ENCODE results near the gene MTX2. TPM values are rescaled to one million over a fixed set of nuclear protein-coding genes. Genes with fewer than 3 reads are reported as not detected.

The MTX2 gene
- total RNA-seq, 3 donors from 2014 or later (not counting 1 experiment from before 2014, with no cell fraction given) = 3.8 to 8.7 (median 7.7) TPM

GRCh38 chr2:176284461-176285049, 15.3 kb downstream of the MTX2 start:
- H3K4me3 Mint-ChIP-seq = no peak overlapping the region
- intact Hi-C loops (cut with micrococcal nuclease) = no loop called here
- H3K27me3 Mint-ChIP-seq (ENCODE audit: low read depth in 2 of 2) = no peaks in the 10 kb centered on the region
- H3K27ac ChIP-seq (ENCODE audit: low read length) = no peak overlapping the region
- no peaks in the 10 kb centered on the region for H3K36me3 ChIP-seq (ENCODE audit: control insufficient read depth, insufficient read depth, low read length)
- ATAC-seq (no peak), DNase-seq (no peak)
- no peaks in the 10 kb centered on the region for H3K9me3 ChIP-seq (ENCODE audit: control insufficient read depth, insufficient read depth, low read length)
- H3K4me1 ChIP-seq (ENCODE audit: control insufficient read depth, insufficient read depth, low read length) = no peaks in the 10 kb centered on the region
- no peak for TF ChIP-seq CTCF (IDR thresholded peaks at IDR 0.05)
- no peaks in the 10 kb centered on the region for H3K36me3 Mint-ChIP-seq
- H3K4me3 ChIP-seq (ENCODE audit: low read length) = no peak overlapping the region
- H3K27ac Mint-ChIP-seq = no peak overlapping the region
- H3K9me3 Mint-ChIP-seq = no peaks in the 10 kb centered on the region
- H3K27me3 ChIP-seq (ENCODE audit: control insufficient read depth, insufficient read depth, low read length) = no peaks in the 10 kb centered on the region
- no CpG with 5 or more reads among the region's 1 CpG for WGBS (ENCODE audit: insufficient coverage)
- H3K4me1 Mint-ChIP-seq = peaks cover 32 to 45% of the 10 kb centered on the region in 2 donors

GRCh38 chr2:176285321-176285720, 16.1 kb downstream of the MTX2 start:
- H3K9me3 Mint-ChIP-seq = no peaks in the 10 kb centered on the region
- H3K36me3 ChIP-seq (ENCODE audit: control insufficient read depth, insufficient read depth, low read length) = no peaks in the 10 kb centered on the region
- no peak overlapping the region for H3K27ac ChIP-seq (ENCODE audit: low read length)
- no peak for ATAC-seq
- H3K4me3 Mint-ChIP-seq = no peak overlapping the region
- DNase-seq = no peak
- H3K27me3 ChIP-seq (ENCODE audit: control insufficient read depth, insufficient read depth, low read length) = no peaks in the 10 kb centered on the region
- no peak overlapping the region for H3K4me3 ChIP-seq (ENCODE audit: low read length)
- no peaks in the 10 kb centered on the region for H3K36me3 Mint-ChIP-seq
- no peaks in the 10 kb centered on the region for H3K4me1 ChIP-seq (ENCODE audit: control insufficient read depth, insufficient read depth, low read length)
- H3K9me3 ChIP-seq (ENCODE audit: control insufficient read depth, insufficient read depth, low read length) = no peaks in the 10 kb centered on the region
- H3K27ac Mint-ChIP-seq = no peak overlapping the region
- no peak for TF ChIP-seq CTCF (IDR thresholded peaks at IDR 0.05)
- peaks cover 32 to 41% of the 10 kb centered on the region in 2 donors for H3K4me1 Mint-ChIP-seq
- H3K27me3 Mint-ChIP-seq (ENCODE audit: low read depth in 2 of 2) = no peaks in the 10 kb centered on the region
- intact Hi-C loops (cut with micrococcal nuclease) = no loop called here

DNA sequence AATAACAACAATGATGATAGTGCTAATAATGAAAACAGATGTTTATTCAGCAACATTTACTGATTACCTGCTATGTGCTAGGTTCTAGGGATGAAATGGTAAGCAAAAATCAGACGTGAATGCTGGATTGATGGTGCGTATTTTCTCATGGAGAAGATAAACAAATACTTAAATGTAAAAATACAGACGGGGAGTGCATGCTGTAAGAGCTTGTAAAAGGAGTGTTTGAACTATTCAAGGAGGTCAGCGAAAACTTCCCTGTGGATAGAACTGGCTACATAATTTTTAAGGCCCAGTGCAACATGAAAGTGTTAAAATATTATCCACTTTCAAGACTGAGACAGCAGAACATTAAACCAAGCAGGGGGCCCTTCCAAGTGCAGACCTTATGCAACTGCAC, 22.1 kb downstream of the MTX2 start:
- intact Hi-C loops (cut with micrococcal nuclease) = no loop called here
- Histone ChIP-seq H3K36me3 (ENCODE audit: control insufficient read depth, insufficient read depth, low read length) (no peaks in the 10 kb centered on the region), H3K4me3 (ENCODE audit: low read length) (no peak overlapping the region), H3K27me3 (ENCODE audit: control insufficient read depth, insufficient read depth, low read length) (no peaks in the 10 kb centered on the region), H3K4me1 (ENCODE audit: control insufficient read depth, insufficient read depth, low read length) (no peaks in the 10 kb centered on the region), H3K9me3 (ENCODE audit: control insufficient read depth, insufficient read depth, low read length) (no peaks in the 10 kb centered on the region), H3K27ac (ENCODE audit: low read length) (no peak overlapping the region)
- no peaks in the 10 kb centered on the region for H3K9me3 Mint-ChIP-seq
- DNase-seq (no peak), ATAC-seq (no peak)
- peak overlapping the region in 1 of 2 donors; percentile 12 for H3K27ac Mint-ChIP-seq
- H3K36me3 Mint-ChIP-seq = no peaks in the 10 kb centered on the region
- H3K4me1 Mint-ChIP-seq = peaks cover 24 to 31% of the 10 kb centered on the region in 2 donors
- no peaks in the 10 kb centered on the region for H3K27me3 Mint-ChIP-seq (ENCODE audit: low read depth in 2 of 2)
- WGBS (ENCODE audit: insufficient coverage) = 100% methylated on average over 4 of the region's 4 CpGs
- no peak overlapping the region for H3K4me3 Mint-ChIP-seq
- TF ChIP-seq CTCF (IDR thresholded peaks at IDR 0.05) = no peak

GRCh38 chr2:176291809-176292283, 22.6 kb downstream of the MTX2 start:
- no peaks in the 10 kb centered on the region for H3K36me3 Mint-ChIP-seq
- no peaks in the 10 kb centered on the region for H3K27me3 Mint-ChIP-seq (ENCODE audit: low read depth in 2 of 2)
- TF ChIP-seq CTCF (IDR thresholded peaks at IDR 0.05) = no peak
- H3K4me3 ChIP-seq (ENCODE audit: low read length) = no peak overlapping the region
- no peaks in the 10 kb centered on the region for H3K9me3 Mint-ChIP-seq
- H3K27ac Mint-ChIP-seq = no peak overlapping the region
- H3K4me1 ChIP-seq (ENCODE audit: control insufficient read depth, insufficient read depth, low read length) = no peaks in the 10 kb centered on the region
- H3K27ac ChIP-seq (ENCODE audit: low read length) = no peak overlapping the region
- DNase-seq (no peak), ATAC-seq (no peak)
- H3K36me3 ChIP-seq (ENCODE audit: control insufficient read depth, insufficient read depth, low read length) = no peaks in the 10 kb centered on the region
- no peaks in the 10 kb centered on the region for H3K27me3 ChIP-seq (ENCODE audit: control insufficient read depth, insufficient read depth, low read length)
- no peak overlapping the region for H3K4me3 Mint-ChIP-seq
- peaks cover 21 to 26% of the 10 kb centered on the region in 2 donors for H3K4me1 Mint-ChIP-seq
- intact Hi-C loops (cut with micrococcal nuclease) = no loop called here
- no peaks in the 10 kb centered on the region for H3K9me3 ChIP-seq (ENCODE audit: control insufficient read depth, insufficient read depth, low read length)
